T-helper 1 cell treated with Interleukin-12 subunit alpha and Interleukin-12 subunit beta and Interleukin-4 antibody, amounts not matched to agents 30 ng/mL and 1 ng/mL, for 36 hours (primary cell): ENCODE results near the gene CAP2. TPM values are rescaled to one million over a fixed set of nuclear protein-coding genes. Genes with fewer than 3 reads are reported as not detected.
"Not testable (repeated sequence)": the region's sequence is repeated elsewhere in the genome, so short reads cannot be mapped to it uniquely, and the experiment has no call there.

ENCODE experiments used
- intact Hi-C: fragments of 100-400 bp; cut with micrococcal nuclease; formaldehyde crosslinking; loops from one replicate; pipeline ENCODE4 v1.15.1; 2024
- total RNA-seq: library from RNA; stranded (reverse); gene quantifications from 2 replicates; pipeline ENCODE4 v1.2.3, GENCODE V29; 2022

The CAP2 gene
- total RNA-seq, 1 donor from 2014 or later, result not detected

- intact Hi-C loops, result no loop called here
Measured at GRCh38 chr6:17501442-17501841, 108.0 kb downstream of the CAP2 start.

- intact Hi-C loops, result no loop called here
Measured at GRCh38 chr6:17501982-17502704, 108.7 kb downstream of the CAP2 start.

- intact Hi-C loops, result no loop called here
Measured at GRCh38 chr6:17503051-17503450, 109.7 kb downstream of the CAP2 start.

GRCh38 chr6:17504005-17504404 is 110.6 kb downstream of the CAP2 start:
- intact Hi-C loops, result no loop called here

GRCh38 chr6:17505062-17505476 is 111.7 kb downstream of the CAP2 start:
- intact Hi-C loops, result no loop called here

GRCh38 chr6:17505767-17506280 is 112.4 kb downstream of the CAP2 start:
- intact Hi-C loops, result no loop called here

GRCh38 chr6:17506531-17506930 is 113.1 kb downstream of the CAP2 start:
- intact Hi-C loops, result no loop called here

GRCh38 chr6:17506962-17507361 is 113.6 kb downstream of the CAP2 start:
- intact Hi-C loops, result no loop called here

- intact Hi-C loops, result no loop called here
Measured at GRCh38 chr6:17511084-17511483, 117.7 kb downstream of the CAP2 start.

- intact Hi-C loops, result no loop called here
Measured at GRCh38 chr6:17511580-17511979, 118.2 kb downstream of the CAP2 start.

GRCh38 chr6:17519120-17519519 is 125.7 kb downstream of the CAP2 start:
- intact Hi-C loops, result no loop called here

- intact Hi-C loops, result no loop called here
Measured at GRCh38 chr6:17525637-17526036, 132.2 kb downstream of the CAP2 start.

GRCh38 chr6:17527076-17527475 is 133.7 kb downstream of the CAP2 start:
- intact Hi-C loops, result no loop called here

GRCh38 chr6:17530321-17530835 is 137.0 kb downstream of the CAP2 start:
- intact Hi-C loops, result no loop called here

GRCh38 chr6:17536586-17536985 is 143.2 kb downstream of the CAP2 start:
- intact Hi-C loops, result no loop called here

GRCh38 chr6:17542243-17542642 is 148.8 kb downstream of the CAP2 start:
- intact Hi-C loops, result no loop called here

- intact Hi-C loops, result not testable (repeated sequence)
Measured at GRCh38 chr6:17545681-17546080, 152.3 kb downstream of the CAP2 start.

GRCh38 chr6:17551383-17551958 is 158.1 kb downstream of the CAP2 start:
- intact Hi-C loops, result no loop called here

- intact Hi-C loops, result no loop called here
Measured at GRCh38 chr6:17552861-17553260, 159.5 kb downstream of the CAP2 start.

GRCh38 chr6:17556014-17556413 is 162.6 kb downstream of the CAP2 start:
- intact Hi-C loops, result no loop called here

- intact Hi-C loops, result no loop called here
Measured at GRCh38 chr6:17562636-17563035, 169.2 kb downstream of the CAP2 start.

GRCh38 chr6:17565399-17565798 is 172.0 kb downstream of the CAP2 start:
- intact Hi-C loops, result no loop called here
